ENCODE results near the gene GOLGA5.
"Not testable (repeated sequence)": the region's sequence is repeated elsewhere in the genome, so short reads cannot be mapped to it uniquely, and the experiment has no call there.

Gene GOLGA5

DNA sequence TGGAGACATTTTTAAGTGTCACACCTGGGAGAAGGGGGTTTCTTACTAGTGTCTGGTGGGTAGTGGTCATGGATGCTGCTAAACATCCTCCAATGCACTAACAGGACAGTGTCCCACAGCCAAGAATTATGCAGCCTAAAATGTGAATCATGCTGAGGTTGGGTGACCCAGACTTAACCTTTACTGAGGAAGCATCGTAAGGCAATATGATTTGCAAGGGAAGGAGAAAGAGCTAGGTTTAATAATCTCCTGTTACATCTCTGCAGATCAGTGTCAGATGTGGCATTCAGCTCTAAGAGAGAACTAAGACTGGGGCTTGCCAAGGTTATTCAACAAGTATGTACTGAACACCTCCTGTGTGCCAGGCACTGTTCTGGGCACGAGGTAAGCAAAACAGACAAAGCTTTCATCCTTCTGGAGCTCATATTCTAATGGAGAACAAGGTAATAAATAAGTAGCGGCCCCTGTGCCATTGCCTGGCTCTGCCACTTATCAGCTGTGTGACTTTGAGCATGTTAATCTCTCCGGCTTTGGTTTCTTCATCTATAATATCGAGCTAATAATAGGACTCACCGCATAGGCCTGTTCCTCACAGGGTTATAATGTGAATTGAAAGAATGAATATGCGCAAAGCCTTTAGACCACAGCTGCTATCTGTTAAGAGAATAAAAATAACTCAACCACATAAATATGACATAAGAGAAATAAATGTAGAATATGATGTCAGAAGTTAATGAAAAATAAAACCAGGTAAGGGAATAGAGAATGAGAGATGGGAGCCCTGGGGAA lies 13.5 kb upstream of the GOLGA5 start:
- no peak for DNase-seq

DNA sequence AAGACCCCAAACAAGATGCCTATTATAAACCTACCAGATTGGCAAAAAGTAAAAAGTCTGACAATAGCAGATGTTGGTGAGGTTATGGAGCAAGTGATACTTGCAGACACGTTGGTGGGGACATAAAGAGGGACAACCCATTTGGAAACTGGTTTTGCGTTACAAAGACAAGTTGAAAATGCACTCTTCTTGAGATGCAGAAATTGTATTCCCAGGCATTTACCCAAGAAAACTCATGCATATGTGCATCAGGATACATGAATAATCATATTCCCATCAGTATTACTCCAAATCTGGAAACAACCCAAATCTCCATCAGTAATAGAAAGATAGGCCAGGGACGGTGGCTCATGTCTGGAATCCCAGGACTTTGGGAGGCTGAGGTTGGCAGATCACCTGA lies 12.8 kb upstream of the GOLGA5 start:
- no peak for DNase-seq

DNA sequence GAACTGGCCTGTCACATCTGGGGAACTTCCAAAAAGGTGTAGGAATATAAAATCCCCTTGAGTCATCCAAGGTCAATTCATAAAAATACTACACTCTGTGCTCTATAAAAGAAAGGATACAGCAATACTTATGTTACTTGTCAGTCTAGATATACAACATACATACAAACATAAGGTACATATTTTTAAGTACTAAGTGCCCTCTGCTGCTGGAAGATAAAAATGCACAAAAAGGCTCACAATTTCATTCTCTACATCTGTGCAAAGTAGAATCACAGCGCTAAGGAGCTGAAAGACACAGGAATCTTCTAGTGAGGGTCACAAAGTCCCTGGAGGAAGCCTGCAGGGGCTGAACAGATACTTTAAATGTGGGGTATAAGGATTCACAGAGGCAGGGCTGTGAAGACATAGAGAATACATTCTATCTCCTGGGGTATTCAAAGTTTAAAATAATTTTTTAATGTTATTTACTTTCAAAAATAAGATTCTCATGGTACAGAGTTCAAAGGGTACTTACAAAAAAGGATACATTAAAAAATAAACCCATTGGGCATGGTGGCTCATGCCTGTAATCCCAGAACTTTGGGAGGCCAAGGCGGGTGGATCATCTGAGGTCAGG lies 10.2 kb upstream of the GOLGA5 start:
- DNase-seq, result no peak

DNA sequence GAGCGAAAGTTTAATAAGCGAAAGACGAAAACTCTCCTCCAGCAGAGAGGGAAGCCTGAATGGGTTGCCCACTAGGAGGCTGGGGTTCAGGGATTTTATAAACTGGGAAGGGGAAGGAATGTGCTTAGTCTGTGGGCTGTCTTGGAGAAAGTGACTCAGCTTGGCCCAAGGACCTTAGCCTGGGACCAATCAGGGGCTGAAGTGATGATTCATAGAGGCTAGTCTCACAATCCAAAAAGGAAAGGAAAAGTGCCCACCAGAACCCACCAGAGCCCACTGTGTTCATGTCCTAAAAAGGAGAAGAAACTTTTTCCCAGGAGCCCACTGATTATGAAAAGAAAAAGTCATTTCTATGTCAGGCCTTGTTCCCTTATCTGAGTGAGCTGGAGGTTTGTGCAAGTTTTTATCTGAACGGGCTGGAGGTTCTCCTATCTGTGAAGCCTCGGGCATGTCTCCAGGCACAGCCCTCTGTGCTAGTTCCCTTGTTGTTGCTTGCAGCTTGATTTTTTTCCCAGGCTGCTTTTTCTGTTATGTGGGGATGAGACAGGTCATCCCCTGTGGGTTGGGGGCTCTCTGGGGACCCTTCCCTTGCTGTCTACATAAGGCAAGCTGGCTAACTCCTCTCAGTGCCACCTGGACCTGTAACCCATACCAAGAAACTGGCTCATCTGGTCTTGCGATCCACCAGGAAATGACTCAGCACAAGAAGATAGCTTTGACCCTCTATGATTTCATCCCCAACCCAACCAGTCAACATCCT lies 8.3 kb upstream of the GOLGA5 start:
- peak; percentile 31 for DNase-seq

DNA sequence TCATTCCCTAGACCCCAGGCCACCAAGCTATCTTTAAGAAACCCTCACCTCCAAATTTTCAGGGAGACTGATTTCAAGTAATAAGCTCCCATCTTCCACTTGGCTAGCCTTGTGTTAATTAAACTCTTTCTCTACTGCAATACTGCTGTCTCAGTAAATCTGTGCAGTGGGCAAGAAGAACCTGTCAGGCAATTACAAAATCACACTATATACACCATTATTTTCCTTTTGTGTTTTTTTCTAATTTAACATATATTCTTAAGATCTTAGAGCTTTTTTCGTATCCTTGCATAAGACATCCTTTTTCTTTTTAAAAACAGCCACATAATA lies 7.7 kb upstream of the GOLGA5 start:
- no peak for DNase-seq

DNA sequence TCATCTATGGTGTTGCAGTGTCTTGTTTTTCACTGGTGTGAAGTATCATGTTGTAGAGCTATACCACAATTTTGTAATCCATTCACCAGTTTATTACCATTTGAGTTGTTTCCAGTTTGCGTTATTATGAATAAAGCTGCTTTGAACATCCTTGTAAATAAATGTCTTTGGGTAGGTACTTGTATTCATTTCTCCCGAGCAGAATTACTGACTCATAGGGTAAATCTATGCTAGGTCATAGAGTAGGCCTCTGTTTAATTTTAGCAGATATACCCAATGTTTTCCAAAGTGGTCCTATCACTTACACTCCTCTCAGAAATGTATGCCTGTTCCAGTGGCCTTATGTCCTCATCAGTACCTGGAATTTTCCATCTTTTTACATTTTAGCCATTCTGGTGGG lies 6.6 kb upstream of the GOLGA5 start:
- no peak for DNase-seq

DNA sequence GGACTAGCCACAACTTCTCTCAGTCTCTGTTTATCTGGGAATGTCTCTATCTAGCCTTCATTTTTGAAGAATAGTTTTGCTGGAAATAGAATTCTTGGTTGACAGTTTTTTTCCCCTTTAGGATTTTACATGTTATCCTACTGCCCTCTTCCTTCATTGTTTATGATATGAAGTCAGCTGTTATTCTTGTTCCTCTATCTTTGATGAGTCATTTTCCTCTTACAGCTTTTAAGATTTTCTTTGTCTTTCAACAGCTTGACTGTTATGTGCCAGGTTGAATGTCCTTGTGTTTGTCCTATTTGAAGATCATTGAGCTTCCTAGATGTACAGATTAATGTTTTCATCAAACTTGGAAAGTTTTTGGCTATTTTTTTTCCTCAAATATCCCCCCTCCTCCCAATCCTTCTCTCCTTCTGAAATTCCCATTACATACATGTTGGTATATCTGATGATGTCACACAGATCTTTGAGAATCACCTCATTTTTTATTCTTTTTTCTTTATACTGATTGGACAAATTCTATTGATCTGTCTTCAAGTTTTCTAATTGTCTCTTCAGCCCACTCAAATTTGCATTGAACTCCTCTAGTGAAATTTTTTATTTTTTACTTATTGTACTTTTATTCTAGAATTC lies 4.5 kb upstream of the GOLGA5 start:
- no peak for DNase-seq

DNA sequence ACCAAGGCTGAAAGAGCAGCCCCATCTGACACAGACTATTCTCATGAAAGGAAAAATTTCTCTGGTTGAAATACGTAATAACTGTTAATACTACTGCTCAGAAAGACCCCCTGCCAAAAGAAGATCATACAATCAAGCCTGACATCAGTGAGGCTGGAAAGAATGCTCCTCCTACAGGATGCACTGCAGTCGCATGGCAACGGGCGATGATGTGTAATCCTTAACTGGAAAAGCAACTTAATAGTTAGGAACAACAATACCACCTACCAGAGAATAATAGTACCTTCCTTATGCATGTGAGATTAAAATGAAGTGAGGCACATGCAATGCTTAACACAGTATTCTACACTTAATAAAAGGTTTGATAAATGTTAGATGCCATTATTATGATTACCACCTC lies 1.2 kb upstream of the GOLGA5 start:
- DNase-seq, result no peak

DNA sequence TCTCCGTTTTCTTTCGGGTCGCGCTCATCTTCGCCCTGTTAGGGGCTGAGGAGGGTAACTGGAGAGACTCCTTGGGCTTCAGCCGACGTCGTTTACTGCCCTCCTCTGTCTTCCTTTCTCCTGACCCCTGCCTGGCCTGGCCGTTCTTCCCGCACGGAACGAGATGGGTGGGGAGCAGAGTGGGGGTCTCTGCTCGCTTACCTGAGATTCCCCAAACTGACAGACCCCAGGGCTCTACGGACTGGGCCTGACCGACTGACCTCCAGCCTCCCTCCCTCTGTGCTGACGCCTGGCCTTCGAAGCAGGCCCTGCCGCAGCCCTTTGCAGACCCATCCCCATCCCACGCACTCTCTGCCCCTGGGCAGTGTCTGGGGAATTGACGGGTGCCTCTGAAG lies 439 bp downstream of the GOLGA5 start:
- DNase-seq, result no peak

DNA sequence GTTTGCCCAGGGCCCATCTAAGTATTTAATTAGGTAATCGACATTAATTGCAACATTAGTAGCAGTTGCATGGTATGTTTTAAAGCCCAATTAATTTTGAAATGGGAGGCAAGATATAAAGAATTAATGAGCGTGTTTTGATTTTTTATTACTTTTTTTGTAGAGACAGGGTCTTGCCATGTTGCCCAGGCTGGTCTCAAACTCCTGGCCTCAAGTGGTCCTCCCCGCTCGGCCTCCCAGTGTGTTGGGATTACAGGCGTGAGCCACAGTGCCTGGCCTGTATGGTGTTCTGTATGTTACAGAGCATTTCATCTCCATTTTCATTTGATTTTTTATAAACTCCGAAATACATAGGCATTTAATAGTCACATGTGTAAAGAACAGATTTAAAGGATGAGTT lies 856 bp downstream of the GOLGA5 start:
- no peak for DNase-seq

DNA sequence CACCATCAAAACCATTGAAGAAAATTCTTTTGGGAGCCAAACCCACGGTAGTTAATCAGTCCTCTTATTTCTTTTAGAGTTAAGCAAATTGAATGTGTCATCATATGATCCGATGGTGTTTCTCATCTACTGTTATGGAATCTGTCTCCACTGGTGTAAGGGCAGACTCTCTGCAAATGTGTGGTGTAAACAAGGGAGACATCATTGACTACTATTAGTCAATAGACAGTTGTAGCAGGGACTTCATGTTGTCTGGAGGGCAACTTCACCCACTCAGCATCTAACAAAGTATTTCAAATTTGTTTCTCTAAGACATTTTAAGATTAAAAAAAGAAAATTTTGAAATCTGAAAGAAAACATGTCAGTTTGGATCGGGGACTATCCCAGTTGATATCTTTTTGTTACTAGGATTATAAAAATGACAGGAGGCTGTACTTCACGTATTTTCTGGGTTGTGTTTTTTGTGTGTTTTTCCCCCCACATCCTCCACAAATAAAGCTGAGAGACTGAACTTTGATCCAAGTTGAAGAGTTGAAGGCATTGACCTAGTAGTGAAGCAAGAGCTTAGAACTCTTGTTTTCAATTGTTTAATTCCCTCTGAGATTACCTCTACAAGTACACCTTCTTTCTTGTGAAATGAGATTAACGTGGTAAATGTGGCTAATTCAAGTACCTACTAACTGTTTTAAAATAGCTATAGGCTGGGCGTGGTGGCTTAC lies 4.0 kb downstream of the GOLGA5 start:
- DNase-seq, result no peak

DNA sequence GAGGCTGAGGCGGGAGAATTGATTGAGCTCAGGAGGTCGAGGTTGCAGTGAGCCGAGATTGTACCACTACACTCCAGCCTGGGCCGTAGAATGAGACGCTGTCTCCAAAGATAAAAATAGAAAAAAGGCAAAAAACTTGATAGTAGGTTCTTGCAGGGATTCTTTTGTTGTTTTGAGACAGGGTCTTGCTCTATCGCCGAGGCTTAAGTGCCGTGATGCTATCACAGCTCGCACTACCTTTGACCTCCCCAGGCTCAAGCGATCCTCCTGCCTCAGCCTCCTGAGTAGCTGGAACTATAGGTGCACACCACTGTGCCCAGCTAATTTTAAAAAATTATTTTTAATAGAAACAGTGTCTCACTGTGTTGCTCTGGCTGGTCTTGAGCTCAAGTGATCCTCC lies 4.7 kb downstream of the GOLGA5 start:
- DNase-seq, result no peak

DNA sequence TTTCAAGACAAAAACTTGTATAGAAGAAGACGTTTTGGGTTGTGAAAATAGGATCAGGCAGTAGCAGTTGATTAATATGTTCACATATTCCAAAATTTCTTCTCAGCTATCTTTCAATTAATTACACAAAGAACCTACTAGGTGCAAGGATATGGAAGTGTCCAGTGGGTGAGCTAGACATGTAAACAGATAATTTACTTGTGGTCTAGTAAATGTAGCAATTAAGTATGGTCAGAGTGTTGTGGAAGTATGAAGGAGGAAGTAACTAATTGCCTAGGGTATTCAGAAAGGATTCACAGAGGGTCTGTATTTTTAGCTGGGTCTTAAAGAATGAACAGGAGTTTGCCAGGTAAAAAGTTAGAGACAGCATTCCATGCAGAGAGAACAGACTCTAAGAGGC lies 5.9 kb downstream of the GOLGA5 start:
- no peak for DNase-seq

DNA sequence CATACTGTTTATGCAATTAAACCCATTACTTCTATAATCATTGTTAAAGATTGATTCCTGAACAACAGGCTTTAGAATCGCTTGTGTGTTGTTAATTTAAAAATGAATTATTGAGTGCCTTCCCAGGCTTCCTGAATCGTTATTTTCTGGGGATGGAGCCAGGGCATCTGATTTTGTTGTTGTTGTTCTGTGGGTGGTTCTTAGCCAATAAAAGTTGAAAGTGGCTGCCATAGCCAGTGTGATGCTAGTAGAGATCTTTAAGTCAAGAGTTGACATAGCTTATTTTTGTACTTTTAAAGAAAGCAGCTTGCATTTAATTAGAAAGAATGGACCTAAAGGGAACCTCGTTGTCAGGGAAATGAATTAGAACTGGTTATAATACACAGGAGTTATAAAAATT lies 6.4 kb downstream of the GOLGA5 start:
- DNase-seq, result no peak

DNA sequence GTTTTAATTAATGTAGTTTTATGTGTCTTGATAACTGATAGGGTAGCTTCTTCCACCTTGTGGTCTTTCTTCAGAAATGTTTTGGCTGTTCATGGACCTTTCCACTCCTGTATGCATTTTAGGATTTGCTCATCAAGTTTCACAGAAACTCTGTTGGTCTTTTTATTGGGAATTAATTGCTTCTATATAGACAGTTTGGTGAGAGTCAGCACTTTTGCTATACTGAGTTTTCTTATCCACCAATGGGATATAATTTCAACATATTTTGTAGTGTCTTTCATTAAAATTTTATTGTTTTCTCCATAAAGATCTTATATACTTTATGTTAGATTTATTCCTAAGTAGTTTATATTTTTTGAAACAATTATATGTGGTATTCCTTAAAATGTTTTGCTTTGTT lies 7.8 kb downstream of the GOLGA5 start:
- DNase-seq, result no peak

DNA sequence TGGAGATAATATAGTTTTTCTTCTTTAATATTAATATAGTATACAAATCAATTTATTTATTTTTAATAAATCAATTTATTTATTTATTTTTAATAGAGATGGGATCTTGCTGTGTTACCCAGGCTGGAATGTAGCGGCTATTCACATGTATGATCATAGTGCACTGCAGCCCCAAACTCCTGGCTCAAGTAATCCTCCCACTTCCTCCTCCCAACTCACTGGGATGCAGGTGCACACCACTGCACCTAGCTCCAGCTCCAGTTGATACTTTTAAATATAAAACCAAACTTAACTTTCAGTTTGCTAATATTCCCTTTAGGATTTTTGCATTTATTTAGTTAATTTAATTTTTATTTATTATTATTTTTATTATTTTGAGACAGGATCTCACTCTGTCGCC lies 8.6 kb downstream of the GOLGA5 start:
- no peak for DNase-seq

DNA sequence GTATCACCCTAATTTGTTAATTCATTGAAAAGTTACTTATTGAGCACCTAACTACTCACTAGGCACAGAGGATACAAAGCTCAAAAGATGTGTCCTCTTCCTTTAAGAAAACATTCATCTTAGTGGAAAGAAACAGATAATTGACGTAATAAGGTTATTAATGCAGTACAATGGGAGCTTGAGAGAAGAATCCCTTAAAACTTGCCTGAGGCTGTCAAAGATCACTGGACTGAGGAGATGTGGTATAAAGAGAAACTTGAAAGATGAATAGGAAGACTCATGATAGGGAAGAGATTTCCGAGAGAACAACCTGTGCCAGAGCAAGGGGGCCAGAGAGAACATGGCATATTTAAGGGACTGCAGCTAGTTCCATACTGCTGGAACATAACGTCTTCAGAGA lies 19.1 kb downstream of the GOLGA5 start:
- no peak for DNase-seq

DNA sequence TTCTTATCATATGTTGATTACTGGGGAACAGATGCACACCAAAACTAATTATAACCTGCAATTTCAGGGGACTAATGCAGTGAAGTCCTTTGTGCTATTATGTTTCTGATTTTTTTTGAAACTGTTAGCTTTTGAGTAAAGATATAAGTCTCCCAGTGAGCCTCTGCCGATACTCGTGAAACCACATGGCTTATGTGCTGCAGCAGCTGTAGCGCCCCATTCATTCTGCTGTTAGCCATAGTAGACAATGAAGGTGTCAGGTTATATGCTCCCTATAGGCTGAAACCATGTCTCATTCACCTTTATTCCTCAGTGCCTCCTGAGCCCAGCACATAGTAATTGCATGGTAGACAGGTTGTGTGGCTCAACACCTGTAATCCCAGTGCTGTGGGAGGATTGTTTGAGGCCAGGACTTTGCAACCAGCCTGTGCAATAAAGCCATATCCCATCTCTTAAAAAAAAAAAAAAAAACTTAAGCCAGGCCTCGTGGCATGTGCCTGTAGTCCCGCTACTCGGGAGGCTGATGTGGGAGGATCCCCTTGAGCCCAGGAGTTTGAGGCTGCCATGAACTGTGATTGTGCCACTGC lies 25.0 kb downstream of the GOLGA5 start:
- no peak for DNase-seq

DNA sequence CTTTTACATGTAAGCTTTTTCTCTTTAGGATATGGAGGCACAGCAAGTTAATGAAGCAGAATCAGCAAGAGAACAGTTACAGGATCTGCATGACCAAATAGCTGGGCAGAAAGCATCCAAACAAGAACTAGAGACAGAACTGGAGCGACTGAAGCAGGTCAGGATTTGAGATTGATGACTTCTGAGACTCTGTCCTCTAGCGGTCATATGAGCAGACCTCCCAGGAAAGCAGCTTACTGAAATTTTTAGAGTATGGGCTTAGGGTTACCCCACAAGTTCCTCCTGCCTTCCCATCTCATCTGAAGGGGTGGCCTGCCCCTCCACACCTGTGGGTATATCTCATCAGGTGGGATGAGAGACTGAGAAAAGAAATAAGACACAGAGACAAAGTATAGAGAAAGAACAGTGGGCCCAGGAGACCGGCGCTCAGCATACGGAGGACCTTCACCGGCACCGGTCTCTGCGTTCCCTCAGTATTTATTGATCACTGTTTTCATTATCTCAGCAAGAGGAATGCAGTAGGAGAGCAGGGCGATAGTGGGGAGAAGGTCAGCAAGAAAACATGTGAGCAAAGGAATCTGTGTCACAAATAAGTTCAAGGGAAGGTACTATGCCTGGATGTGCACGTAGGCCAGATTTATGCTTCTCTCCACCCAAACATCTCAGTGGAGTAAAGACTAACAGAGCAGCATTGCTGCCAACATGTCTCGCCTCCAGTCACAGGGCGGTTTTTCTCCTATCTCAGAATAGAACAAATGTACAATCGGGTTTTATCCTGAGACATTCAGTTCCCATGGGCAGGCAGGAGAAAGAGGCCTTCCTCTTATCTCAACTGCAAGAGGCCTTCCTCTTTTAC lies 25.8 kb downstream of the GOLGA5 start:
- DNase-seq, result not testable (repeated sequence)

DNA sequence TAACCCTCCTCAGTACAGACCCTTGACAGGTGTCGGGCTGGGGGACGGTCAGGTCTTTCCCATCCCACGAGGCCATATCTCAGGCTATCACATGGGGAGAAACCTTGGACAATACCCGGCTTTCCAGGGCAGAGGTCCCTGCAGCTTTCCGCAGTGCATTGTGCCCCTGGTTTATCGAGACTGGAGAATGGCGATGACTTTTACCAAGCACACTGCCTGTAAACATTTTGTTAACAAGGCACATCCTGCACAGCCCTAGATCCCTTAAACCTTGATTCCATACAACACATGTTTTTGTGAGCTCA lies 26.4 kb downstream of the GOLGA5 start:
- DNase-seq, result not testable (repeated sequence)

DNA sequence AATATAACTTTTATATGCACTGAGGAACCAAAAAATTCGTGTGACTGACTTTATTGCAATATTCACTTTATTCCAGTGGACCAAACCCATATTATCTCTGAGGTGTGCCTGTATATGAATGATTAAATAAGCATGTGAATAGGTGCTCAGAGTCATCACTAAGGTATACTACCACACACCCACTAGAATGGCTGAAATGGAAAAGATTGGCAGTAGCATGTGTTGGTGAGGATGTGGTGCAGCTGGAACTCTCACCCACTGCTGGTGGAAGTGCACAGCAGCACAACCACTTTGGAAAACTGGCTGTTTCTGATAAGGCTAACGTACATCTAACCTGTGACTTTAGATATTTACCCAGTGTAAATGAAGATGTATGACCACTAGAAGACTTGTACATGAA lies 36.8 kb downstream of the GOLGA5 start:
- no peak for DNase-seq

DNA sequence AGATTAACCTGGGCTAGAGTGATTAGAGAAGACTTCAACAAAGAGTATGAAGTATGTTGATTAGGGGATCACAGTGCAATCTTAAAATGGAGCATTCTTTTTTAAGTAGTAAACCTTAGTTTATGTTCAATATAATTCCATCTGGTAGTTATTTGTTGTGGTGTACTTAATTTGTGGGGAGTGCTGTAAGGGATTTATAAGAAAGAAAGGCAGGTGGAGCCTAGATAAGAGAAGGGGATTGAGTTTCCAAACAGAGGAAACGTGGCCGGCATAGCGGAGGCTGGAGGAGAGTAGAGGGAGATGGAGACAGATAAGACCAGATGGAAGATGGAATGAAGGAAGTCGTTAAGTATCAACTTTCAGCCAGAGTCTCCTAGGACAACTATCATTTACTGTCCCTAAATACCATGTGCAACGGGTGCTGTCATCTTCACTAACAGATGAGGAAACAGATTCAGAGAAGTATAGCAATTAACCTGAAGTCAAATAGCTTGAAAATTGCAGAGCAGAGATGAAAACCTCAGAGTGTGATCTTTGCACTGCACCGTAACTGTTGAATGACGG lies 38.1 kb downstream of the GOLGA5 start:
- DNase-seq, result no peak

All from T1000 (cell line).